Cortex of kidney (tissue), 1 donor: ENCODE results near the gene HOXA4.

Experiments used
- DNase-seq: peaks from one replicate; lab custom pipeline; 2025; lab: John Stamatoyannopoulos, UW

The HOXA4 gene

DNA sequence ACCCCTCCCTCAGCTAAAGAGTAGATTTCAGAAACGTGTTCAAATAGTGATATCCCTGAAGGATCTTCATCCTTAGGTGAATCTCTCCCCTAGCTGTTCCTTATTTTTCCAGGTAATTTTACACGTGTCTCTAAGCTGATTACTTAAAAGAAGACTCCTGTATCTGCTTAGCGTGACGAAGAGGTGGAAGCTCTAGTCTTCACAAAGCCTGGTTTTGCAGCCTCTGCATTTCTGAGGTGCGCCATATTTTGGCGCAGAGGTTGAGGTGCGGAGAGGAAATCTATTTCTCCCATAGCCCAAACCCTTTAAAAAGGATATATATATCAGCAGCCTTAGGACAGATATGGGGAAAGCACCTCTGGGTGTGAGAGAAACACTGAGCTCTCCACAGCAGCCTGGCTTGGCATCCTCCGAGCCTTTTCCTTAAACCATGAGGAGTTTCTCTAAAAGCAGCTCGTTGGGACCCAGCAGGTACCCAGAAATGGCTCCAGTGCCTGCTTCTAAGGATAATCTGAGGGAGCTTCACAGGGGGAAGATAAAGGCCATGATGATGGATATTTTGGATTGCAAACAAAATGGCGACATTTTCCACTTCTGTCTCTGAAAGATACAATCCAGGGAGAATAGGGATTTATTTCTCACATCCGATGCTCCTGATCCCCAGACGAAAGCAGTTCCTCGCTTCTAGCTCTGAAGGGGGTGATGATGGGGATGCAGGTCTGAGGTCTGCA, 25.1 kb downstream of the HOXA4 start:
- no peak for DNase-seq

DNA sequence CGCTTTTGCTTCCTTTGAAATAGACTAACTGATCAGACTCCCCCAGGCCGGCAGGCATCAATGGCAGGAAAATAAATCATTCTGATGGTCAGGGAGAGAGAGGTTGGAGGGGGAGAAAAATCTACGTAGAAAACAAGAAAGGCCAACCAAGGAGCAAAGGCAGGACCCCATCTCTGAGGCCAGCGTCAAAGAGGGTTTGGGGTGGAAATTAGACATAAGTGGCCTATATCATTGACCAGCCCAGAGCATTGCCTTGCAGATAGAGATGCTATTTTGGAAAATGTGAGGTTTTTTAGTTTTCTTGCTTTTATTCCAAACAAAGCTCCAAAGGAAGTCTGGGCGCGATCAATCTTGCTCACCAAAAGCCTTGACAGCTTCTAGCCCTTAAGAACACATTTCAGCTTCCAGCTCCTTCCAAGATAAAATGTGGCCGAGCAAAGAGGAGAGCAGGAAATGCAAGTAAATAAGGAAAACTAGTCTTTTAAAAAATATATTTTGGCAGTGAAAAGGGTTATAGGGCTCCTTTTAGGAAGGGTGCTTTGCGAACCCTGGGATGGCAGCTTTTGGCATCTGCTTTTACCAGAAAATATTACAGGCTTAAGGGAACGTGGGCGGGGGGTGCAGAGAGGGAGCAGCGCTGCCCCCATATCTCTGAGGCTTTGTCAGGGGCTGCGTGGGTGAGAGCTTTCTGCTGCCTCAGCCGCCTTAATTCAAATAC, 26.1 kb downstream of the HOXA4 start:
- no peak for DNase-seq

DNA sequence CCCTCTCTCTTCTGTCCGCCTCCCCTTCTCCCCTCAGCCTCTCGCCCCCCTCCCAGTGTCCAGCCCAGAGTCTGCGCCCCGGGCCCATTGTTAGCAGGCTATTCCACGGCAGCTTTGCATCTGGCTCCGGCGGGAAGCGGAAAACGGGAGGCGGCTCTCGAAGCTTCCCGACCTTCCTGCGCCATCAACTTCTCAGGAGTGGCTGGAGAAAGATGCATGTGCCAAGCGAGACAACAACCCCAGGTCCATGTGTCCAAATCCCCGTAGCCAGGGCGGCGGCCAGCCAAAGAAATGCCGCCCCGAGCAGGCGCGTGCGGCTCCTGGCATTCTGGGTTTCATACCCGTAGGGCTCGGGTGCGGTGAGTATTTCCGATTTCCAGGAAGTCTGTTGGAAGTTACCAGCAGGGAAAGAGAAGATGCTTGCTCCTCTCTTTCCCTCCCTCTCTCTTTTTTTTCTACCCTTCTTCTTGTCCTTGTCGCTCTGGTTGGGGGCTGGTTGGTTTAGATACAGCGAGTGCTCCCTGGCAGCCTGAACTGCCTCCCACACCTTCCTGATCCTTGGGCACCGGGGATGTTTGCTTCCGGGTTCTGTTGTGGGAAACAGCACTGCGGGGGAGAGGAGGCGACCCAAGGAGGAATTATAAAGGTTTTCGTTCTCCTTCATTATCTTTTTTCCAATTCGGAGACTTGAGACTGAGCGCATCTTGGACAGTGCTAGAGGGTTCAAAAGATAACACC, 26.9 kb downstream of the HOXA4 start:
- no peak for DNase-seq

DNA sequence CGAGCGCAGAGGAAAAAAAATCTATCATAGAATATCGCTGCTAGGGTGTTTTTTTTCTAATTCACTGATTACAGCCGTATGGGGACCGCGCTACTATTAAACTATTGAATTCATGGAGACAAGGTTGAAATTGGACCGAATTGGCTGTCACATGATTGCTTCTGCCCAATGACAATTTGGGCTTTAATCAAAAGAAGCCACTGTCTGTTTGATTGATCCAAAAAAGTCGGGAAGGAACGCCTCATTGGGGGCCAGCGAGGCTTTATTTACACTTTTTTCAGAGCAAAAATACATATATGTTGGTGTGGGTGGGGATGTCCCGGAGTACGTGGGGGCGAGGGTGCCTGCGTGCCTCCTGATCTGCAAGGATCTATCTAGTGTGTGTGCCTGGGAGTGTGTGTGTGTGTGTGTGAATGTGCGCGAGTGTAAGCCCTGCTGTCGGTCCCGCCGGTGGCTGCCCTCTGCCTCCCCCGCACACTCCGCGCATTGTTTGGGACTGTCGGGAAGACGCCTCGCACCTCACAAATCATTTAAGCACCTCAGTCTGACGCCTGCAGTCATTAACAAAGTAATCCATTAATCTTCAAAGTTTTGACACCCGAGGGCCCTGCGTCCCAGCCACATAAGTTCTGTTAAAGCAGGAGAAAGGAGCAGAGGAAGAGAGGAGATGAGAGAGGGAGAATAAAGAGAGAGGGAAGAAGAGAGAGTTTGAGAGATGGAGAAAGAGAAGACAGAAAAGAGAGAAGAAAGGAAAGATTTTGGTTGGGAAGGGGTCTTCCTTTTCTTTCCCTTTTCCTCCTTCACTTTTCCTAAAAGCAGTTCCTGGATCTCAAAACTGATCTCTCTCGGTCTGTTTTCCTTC, 27.7 kb downstream of the HOXA4 start, which contains the start of gene HOXA2:
TSS of gene HOXA2 (minus strand) at position 103 of the 862 bp plus-strand sequence. CDS start 183 bp downstream, outside the sequence.
- DNase-seq: no peak

DNA sequence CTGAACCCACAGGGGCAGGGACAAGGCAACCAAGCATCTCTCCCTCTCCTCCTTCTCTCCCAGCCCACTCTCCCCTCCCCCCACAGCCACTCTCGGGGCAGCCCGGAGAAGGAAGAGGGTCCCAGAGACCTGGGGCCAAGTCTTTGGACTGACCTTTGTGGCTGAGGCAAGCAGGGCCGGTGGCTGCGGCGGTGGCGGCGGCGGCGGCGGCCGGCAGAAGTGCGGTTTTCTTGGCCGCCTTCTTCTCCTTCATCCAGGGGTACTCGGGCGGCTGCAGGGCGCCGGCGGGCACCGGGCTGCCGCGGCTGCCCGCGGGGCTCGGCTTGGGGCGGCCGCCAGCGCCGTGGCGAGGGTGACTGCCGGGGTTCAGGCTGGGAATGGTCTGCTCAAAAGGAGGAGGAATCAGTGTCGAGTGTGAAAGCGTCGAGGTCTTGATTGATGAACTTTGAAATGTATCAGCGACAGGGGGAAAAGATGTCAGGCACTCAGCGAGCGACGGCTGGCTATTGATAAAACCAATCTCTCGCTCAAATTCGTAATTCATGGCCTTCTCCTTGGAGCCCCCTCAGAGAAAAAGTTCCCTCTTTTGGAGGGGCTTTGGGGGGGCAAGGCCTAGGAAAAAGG, 28.5 kb downstream of the HOXA4 start:
- no peak for DNase-seq

DNA sequence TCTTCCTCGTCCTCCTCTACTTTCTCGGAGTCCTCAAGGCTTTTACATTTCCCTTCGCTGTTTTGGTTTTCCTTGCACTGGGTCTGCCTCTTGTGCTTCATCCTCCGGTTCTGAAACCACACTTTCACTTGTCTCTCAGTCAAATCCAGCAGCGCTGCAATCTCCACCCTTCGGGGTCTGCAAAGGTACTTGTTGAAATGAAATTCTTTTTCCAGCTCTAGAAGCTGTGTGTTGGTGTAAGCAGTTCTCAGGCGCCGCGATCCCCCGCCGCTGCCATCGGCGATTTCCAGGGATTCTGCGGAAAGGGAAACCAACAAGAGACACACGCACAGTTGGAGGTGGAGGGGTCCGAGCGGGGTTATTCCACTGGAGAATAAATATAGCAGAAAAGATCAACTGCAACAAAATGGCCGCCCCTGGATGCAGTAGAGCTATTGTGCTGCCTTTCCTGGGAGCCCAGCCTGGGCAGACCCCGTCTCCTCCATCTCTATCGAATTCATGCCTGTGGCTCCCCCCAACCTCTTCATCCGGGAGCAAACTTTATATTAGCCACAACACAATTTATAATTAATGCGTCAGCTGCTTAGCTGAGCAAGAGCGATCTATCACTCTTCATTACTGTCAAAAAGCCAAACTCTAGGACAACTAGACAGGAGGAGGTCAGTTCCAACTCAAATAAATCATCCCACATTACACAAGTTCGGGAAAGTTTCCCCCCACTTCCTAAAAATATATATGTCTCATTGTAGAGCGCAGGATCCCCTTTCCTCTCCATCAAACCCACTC, 29.2 kb downstream of the HOXA4 start:
- no peak for DNase-seq

DNA sequence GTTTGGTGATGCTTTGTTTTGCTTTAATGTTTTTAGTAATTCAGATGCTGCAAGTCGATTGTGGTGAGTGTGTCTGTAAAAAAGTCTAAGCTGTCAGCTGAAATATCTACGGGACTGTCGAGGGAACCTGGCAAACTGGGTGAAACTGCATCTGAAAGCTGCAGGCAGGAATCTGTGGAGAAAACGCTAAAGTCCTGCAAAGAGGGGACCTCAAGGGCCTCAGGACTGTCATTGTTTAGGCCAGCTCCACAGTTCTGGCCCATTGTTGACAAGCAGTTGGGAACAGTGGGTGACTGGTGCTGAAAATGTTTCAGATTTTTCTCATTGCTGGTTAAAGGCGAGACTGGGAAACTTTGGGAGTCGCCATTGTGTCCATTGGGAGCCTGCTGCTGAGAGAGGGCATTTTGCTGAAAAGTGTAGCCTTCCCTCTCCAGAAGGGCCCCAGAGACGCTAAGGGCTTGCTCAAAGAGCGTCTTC, 29.8 kb downstream of the HOXA4 start:
- DNase-seq: no peak

DNA sequence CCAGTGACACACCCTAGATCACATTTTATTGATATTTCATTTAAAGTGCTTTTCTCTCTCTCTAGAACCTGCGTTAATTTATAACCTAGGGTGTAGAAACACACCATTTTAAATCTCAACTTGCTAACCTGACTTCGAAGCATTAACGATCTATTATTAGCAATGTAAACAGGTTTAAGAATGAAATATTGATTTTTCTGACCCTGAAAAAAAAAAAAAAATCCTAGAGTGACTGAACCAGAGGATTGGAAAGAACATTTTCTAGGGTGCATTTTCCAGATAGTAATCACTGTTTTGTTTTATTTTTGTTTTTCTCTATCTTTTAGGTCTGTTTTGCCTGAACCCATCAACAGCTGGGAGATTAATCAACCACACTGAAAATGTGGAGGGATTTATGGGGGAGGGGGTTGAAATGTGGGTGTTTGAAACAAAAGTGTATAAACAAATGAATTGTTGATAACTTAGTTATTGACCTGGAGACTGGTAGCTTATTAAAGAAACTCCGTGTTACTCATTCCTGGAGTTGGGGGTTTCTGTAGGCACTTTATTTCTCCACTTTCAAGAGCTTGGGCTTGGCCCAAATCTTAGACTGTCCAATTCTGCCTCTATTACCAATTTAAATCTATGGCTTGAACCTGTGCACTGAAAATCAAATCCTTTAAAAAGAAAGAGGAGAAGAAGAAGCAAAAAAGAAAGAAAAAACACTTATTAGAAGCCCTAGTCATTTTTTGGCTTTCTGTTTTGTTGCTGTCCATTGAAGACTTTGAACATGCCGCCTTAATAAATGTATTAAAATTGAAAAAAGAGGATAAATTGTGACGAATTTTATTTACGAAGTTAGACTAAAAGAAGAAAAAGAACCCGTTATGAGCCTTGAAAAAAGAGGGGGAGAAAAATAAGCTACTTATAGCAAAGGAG, 30.8 kb downstream of the HOXA4 start:
- DNase-seq: no peak

DNA sequence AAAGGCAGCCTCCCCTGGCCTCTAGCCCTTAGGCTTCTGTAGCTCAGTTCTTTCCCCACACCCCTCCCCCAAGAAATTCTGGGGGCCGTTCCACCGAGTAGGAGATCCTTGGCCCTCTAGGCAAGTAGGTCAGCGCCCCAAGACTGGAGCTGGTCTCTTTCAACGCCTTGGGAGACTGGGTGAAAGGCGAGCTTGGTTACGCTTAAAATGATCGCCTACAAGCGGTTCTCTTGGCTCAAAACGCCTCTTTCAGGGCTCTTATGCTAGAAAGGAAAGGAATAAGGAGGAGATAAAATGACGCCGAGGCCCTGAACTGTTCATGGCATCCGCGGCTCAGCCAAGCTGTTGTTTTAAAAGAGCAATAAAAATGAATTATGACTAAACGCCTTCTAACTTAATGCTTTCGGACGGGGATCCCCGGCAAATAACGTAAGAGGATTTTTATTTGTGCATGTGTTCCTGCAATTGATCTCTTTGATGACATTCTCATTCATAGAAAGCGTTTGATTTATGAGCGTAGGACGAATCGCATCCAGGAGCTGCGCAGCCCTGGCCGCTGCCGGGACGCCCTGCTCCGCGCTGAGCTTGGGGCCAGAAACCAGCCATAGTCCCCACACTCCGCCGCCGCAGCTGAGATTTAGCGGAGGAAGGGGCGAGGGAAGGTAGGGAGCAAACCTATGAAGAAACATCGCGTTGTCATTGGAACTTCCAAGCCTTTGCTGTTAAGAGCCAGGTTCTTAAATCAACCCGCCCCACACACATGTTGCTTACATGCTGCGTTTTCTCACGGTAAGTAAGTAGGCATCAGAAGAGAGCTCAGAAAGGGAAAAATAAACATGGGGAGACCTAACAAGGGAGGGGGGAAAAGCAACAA, 31.7 kb downstream of the HOXA4 start:
- DNase-seq: no peak

DNA sequence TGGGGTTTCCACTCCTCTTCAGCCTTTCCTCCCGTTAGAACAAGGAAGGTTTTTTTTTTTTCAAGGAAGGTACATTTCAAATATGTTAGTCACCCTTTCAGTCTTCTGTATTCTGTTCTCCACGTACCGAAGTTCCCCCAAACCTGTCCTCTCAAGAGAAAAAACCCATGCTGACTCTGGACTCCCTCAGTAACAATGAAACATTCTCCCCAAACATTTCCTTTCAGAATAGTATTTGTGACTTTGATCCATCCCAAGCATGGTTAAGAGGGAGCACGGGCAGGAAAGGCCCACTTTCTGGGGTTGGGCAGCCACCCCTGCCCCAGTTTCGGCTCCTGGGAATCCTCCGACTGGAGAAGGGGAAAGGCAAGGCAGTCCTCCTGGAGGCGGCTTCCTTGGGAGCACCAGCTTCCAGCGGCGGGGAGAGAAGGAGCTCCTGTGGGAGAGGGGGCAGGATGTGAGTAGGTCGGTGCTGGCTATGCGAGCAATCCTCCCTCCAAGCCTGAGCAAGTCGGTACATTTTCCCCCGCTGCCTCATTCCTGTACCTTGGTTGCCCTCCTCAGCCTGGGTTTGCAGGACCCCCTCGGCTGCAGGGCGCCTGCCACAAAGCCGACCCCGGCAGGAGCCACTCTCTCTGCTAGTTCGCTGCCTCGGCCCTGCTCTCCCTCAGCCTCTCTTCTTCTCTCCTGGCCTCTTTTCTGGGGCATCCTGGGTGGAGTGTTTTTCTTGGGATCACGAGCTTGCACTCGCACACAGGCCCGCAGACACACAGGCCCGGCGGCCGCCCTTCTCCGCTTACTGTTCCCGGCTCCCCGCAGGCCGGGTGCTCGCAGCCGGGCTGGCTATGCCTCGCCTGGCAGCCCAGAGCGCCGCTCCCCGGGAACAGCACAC, 32.6 kb downstream of the HOXA4 start:
- no peak for DNase-seq

DNA sequence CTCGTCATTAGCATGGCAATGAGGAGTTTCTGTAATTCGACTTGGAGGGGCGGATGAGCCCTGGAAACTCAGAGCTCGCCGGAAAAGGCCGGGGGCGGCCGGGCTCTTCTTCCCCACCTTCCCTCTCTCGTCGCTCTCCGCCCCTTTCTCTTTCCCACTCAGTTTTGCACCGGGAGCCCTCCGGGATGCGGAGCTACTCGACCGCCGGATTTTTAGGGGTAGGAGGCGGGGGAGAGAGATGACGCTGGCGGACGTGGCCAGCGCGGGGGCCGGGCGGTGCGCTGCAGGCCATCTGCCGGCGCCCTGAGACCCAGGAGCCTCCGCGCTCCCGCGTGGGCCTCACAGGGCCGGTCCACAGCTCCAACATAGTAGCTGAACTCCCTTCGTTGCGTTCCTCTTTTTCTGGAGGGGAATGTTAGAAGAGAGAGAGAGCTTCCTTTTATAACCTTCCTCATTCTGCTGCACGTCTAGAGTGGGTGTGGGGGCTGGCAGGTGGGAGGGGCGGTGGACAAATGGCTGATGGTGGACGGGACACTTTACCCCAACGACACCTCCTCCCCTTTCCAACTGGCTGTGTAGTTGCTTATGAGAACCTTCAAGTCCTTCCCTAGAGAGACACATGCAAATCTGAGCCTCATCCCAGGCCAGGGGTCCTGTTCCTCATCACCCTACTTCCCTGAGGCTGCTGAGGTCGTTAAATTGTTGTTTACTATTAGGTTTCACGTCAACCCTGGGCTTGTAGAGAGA, 33.6 kb downstream of the HOXA4 start:
- DNase-seq: no peak

DNA sequence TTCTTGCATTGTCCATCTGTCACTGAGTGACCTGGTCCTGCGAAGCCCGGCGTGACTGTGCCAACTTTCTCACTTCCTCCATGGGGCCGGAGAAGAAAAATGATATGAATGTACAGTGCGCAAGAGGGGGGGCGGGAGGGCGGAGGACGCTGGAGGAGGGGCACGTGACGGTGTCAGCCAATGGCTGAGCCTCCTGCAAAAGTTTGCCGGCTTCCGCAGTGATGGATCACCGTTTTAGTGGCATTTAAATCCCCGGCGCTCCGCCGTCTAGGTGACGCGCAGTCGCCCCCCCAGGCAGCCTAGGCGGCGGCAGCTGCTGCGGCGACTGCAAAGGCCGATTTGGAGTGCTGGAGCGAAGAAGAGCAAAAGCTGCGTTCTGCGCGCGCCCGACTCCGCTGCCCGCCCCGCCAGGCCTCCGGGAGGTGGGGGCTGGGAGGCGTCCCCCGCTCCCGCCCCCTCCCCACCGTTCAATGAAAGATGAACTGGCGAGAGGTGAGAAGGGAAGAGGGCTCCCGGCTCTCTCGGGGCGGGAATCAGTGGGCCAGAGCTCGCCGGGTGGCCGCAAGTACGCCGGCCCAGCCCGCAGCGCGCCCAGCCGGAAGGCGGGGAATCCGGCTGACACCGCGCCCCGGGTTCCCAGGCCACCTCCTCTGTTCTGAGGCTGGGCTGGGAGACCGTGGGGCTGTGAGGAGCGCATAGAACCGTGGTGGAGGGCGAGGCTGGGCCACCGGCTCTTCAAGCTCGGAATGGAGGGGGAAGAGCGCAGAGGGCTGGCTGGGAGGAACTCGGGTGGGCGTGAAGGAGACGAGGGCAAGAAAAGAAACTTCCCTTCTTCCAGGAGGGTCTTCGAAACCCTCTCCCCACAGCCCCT, 34.4 kb downstream of the HOXA4 start, which contains the start of gene HOXA1:
TSS of gene HOXA1 (minus strand) at position 104 of the 871 bp plus-strand sequence. CDS start at position 16, 88 bp downstream.
- DNase-seq: no peak

DNA sequence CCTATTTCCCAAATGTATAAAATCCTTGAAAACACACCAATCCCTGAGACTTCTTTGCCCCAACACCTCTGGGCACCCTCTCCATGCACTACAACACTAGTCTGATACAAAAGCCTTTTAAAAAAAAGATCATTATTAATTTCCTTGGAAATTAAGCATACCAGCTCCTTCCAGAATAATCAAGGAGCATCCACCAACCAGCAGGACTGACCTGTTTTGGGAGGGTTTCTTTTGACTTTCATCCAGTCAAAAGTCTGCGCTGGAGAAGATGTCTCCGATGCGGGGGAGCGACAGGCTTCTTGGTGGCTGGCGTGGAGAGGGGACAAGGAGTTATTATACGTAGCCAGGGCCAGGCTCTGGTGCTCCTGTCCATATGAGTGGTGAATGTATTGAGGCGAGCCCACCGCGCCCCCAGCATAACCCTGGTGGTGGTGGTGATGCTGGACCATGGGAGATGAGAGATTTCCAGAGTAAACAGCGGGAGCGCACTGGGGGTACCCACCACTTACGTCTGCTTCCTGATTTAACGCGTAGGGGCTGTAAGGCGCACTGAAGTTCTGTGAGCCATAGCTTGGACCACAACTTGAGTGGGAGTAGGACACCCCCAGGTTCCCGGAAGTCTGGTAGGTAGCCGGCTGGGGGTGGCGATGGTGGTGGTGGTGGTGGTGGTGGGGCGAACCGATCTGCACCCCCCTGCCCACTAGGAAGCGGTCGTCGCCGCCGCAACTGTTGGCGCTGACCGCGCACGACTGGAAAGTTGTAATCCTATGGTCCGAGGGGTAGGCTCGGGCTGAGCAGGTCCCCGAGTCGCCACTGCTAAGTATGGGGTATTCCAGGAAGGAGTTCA, 35.3 kb downstream of the HOXA4 start:
- no peak for DNase-seq

DNA sequence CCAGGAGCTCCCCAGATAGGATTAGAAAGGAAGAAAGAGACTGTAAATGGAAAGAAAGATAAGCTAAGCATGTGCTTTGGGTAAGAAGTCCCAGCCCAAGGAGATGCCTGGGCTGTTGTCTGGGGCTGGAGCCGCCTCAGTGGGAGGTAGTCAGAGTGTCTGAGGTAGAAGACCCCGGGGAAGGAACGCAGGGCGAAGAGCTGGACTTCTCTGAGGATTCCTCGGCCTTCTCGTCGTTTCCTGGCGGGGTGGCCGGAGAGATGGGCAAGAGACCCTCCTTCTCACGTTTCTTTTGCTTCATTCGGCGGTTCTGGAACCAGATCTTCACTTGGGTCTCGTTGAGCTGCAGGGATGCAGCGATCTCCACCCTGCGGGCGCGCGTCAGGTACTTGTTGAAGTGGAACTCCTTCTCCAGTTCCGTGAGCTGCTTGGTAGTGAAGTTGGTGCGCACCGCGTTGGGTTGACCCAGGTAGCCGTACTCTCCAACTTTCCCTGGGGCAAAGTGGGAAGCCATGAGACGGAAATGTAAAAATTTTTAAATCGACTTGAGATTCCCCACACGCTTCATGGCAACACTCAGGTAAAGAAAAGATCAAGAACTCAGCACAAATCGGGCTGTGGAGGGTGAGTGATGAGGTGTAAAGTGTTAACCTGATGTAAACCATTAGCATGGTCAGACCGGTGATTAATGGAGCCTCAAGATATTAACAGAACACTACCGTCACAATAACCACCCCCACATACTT, 36.1 kb downstream of the HOXA4 start:
- DNase-seq: no peak
